Keratinocyte (primary cell): ENCODE data around the gene SOX1. TPM values are rescaled to one million over a fixed set of nuclear protein-coding genes. Genes with fewer than 3 reads are reported as not detected.

Experiments used
- DNase-seq: peaks from one replicate; pipeline ENCODE4 v3.0.0-alpha.2; 2011; ENCODE audit warnings: low read depth, missing footprints, low spot score
- FAIRE-seq: peaks from 2 replicates; lab custom pipeline; 2011; peaks lifted over from hg19 to GRCh38; lab: Jason Lieb, UNC
- H2AFZ ChIP-seq: 2 replicates; pipeline ENCODE4 v1.6.0; 2012; ENCODE audit warnings: low read length, control low read depth, inconsistent platforms; ENCODE audit not compliant: control insufficient read depth
- H3K27ac ChIP-seq: 2 replicates; pipeline ENCODE4 v1.5.1; 2011; ENCODE audit warnings: low read length; ENCODE audit not compliant: control insufficient read depth, insufficient read depth
- H3K27me3 ChIP-seq: 3 replicates; pipeline ENCODE4 v1.6.0; 2011; ENCODE audit warnings: low read length; ENCODE audit not compliant: control insufficient read depth, insufficient read depth; ENCODE audit errors: extremely low read depth
- H3K36me3 ChIP-seq, 2 experiments: 2 replicates in 1 of 2; 3 replicates in 1 of 2; pipeline ENCODE4 v1.5.1; 2011; ENCODE audit warnings: low read length in 2 of 2, mild to moderate bottlenecking in 1 of 2; ENCODE audit not compliant: control insufficient read depth in 2 of 2, insufficient read depth in 2 of 2; ENCODE audit errors: extremely low read depth in 1 of 2
- H3K4me1 ChIP-seq: 3 replicates; pipeline ENCODE4 v1.5.1; 2011; ENCODE audit warnings: low read length; ENCODE audit not compliant: control insufficient read depth, insufficient read depth; ENCODE audit errors: extremely low read depth
- H3K4me2 ChIP-seq: 3 replicates; pipeline ENCODE4 v1.6.0; 2011; ENCODE audit warnings: low read depth, low read length; ENCODE audit not compliant: control insufficient read depth, insufficient read depth; ENCODE audit errors: extremely low read depth
- H3K4me3 ChIP-seq, 3 experiments: fragments of 200-600 bp in 1 of 3; sonication (generic) in 1 of 3; 2 replicates in 2 of 3; 3 replicates in 1 of 3; pipeline ENCODE4 v1.5.1; 2011 to 2016; ENCODE audit warnings: low read length in 3 of 3, mild to moderate bottlenecking in 3 of 3, control low read depth in 2 of 3, inconsistent platforms in 1 of 3, low read depth in 1 of 3, mixed read lengths in 1 of 3, mixed run types in 1 of 3, moderate library complexity in 1 of 3; ENCODE audit not compliant: control insufficient read depth in 2 of 3, insufficient read depth in 2 of 3; ENCODE audit errors: extremely low read depth in 1 of 3
- H3K79me2 ChIP-seq: 2 replicates; pipeline ENCODE4 v1.6.0; 2012; ENCODE audit warnings: low read length; ENCODE audit not compliant: control insufficient read depth, insufficient read depth
- H3K9ac ChIP-seq: 3 replicates; pipeline ENCODE4 v1.6.0; 2011; ENCODE audit warnings: low read length; ENCODE audit not compliant: control insufficient read depth, insufficient read depth; ENCODE audit errors: extremely low read depth
- H3K9me1 ChIP-seq: 3 replicates; pipeline ENCODE4 v1.6.0; 2011; ENCODE audit warnings: low read length; ENCODE audit not compliant: control insufficient read depth, insufficient read depth; ENCODE audit errors: extremely low read depth
- H3K9me3 ChIP-seq: 2 replicates; pipeline ENCODE4 v1.5.1; 2012; ENCODE audit warnings: low read depth, low read length; ENCODE audit not compliant: control insufficient read depth
- H4K20me1 ChIP-seq: 3 replicates; pipeline ENCODE4 v1.6.0; 2011; ENCODE audit warnings: low read length; ENCODE audit not compliant: control insufficient read depth, insufficient read depth; ENCODE audit errors: extremely low read depth
- CTCF ChIP-seq, 3 experiments: IDR thresholded peaks in 1 of 3; conservative IDR thresholded peaks in 1 of 3; optimal IDR thresholded peaks in 1 of 3; 2 replicates in 2 of 3; 3 replicates in 1 of 3; pipeline versions ENCODE3 to v1.5.1; 2011; ENCODE audit warnings: low read length in 3 of 3, mild to moderate bottlenecking in 3 of 3, moderate library complexity in 2 of 3, control low read depth in 1 of 3, inconsistent platforms in 1 of 3; ENCODE audit not compliant: insufficient read depth in 2 of 3; ENCODE audit errors: extremely low read depth in 1 of 3
- EZH2 ChIP-seq: IDR thresholded peaks from one replicate; pipeline ENCODE4 v1.6.1; 2012; ENCODE audit warnings: inconsistent platforms, mild to moderate bottlenecking, low read length, moderate library complexity
- dilution Hi-C: fragments of 300-500 bp; cut with MboI; formaldehyde crosslinking; loops from one replicate; pipeline ENCODE4 v1.7.0; 2020; ENCODE audit warnings: low sequenced_read_pairs; ENCODE audit not compliant: extremely low pct_ligation_motif_present
- polyA plus RNA-seq, 5 experiments: library from polyadenylated mRNA; depleted of rRNA in 3 of 5; stranded (reverse) in 3 of 5; stranded (forward) in 1 of 5; unstranded in 1 of 5; fragments of >200 nt; gene quantifications; 1 replicate in 1 of 5; 2 replicates in 3 of 5; 3 replicates in 1 of 5; pipeline versions ENCODE4 v1.2.1 to v1.2.3, GENCODE V29; 2011 to 2012; ENCODE audit warnings: missing spikeins in 2 of 5, low read depth in 1 of 5, low replicate concordance in 1 of 5

The SOX1 gene
- polyA plus RNA-seq, 1 donor (not counting 4 experiments of a cell fraction or from before 2014, with no cell fraction given), result not detected

- Histone ChIP-seq H4K20me1 (no peaks in the 10 kb centered on the region), H3K27me3 (peaks cover 49% of the 10 kb centered on the region), H3K36me3 (no peaks in the 10 kb centered on the region), H3K4me3 (no peak overlapping the region), H2AFZ (no peak overlapping the region), H3K27ac (no peak overlapping the region), H3K9ac (no peak overlapping the region), H3K4me2 (no peak overlapping the region), H3K79me2 (no peaks in the 10 kb centered on the region), H3K4me1 (no peaks in the 10 kb centered on the region), H3K9me3 (no peaks in the 10 kb centered on the region), H3K9me1 (no peaks in the 10 kb centered on the region)
- dilution Hi-C loops, result no loop called here
- no peak for DNase-seq
- no peak for FAIRE-seq
- TF ChIP-seq CTCF (optimal IDR thresholded peaks at IDR 0.05 in 1 of 3, IDR thresholded peaks at IDR 0.05 in 1 of 3, conservative IDR thresholded peaks at IDR 0.05 in 1 of 3; ENCODE audit: extremely low read depth in 1 of 3, insufficient read depth in 2 of 3, low read length in 3 of 3), result no peak
- TF ChIP-seq EZH2, result peak; percentile 62
Observed at GRCh38 chr13:112103961-112104880, 37.3 kb downstream of the SOX1 start.

GRCh38 chr13:112104881-112105234 is 37.9 kb downstream of the SOX1 start:
- Histone ChIP-seq H3K36me3 (no peaks in the 10 kb centered on the region), H3K4me3 (no peak overlapping the region), H4K20me1 (no peaks in the 10 kb centered on the region), H3K9me1 (no peaks in the 10 kb centered on the region), H3K9me3 (no peaks in the 10 kb centered on the region), H3K9ac (no peak overlapping the region), H3K4me2 (no peak overlapping the region), H3K27ac (no peak overlapping the region), H3K79me2 (no peaks in the 10 kb centered on the region), H2AFZ (no peak overlapping the region), H3K4me1 (no peaks in the 10 kb centered on the region), H3K27me3 (peaks cover 49% of the 10 kb centered on the region)
- FAIRE-seq (no peak), DNase-seq (no peak)
- no peak for TF ChIP-seq CTCF (optimal IDR thresholded peaks at IDR 0.05 in 1 of 3, IDR thresholded peaks at IDR 0.05 in 1 of 3, conservative IDR thresholded peaks at IDR 0.05 in 1 of 3; ENCODE audit: extremely low read depth in 1 of 3, insufficient read depth in 2 of 3, low read length in 3 of 3)
- TF ChIP-seq EZH2, result no peak
- dilution Hi-C loops, result no loop called here
